Hepatocyte (in vitro differentiated cells): ENCODE data around the gene ALG14. TPM values are rescaled to one million over a fixed set of nuclear protein-coding genes. Genes with fewer than 3 reads are reported as not detected.

Experiments used
- DNase-seq: peaks from one replicate; pipeline ENCODE4 v3.0.0-alpha.2; 2016; ENCODE audit warnings: low spot score
- H2AFZ ChIP-seq: fragments of 200-600 bp; sonication (generic); 2 replicates; pipeline ENCODE4 v1.6.0; 2016; ENCODE audit warnings: antibody characterized with exemption, mild to moderate bottlenecking
- H3K27ac ChIP-seq: fragments of 200-600 bp; sonication (generic); 2 replicates; pipeline ENCODE4 v1.5.1; 2016; ENCODE audit warnings: mild to moderate bottlenecking
- H3K27me3 ChIP-seq: fragments of 200-600 bp; sonication (generic); 2 replicates; pipeline ENCODE4 v1.6.1; 2016
- H3K36me3 ChIP-seq: fragments of 200-600 bp; sonication (generic); replicated peaks from 2 replicates; pipeline ENCODE4 v1.5.1; 2016; ENCODE audit warnings: low read depth; ENCODE audit not compliant: insufficient read depth
- H3K4me1 ChIP-seq: fragments of 200-600 bp; sonication (generic); 2 replicates; pipeline ENCODE4 v1.5.1; 2016; ENCODE audit warnings: mild to moderate bottlenecking, moderate library complexity; ENCODE audit not compliant: insufficient read depth
- H3K4me2 ChIP-seq: fragments of 200-600 bp; sonication (generic); 2 replicates; pipeline ENCODE4 v1.6.0; 2016
- H3K4me3 ChIP-seq: fragments of 200-600 bp; sonication (generic); 2 replicates; pipeline ENCODE4 v1.5.1; 2016; ENCODE audit warnings: mild to moderate bottlenecking
- H3K79me2 ChIP-seq: fragments of 200-600 bp; sonication (generic); 2 replicates; pipeline ENCODE4 v1.6.0; 2017; ENCODE audit warnings: mild to moderate bottlenecking
- H3K9me2 ChIP-seq: fragments of 200-600 bp; sonication (generic); replicated peaks from 2 replicates; pipeline ENCODE4 v1.6.0; 2017; ENCODE audit warnings: mild to moderate bottlenecking; ENCODE audit not compliant: insufficient read depth
- H3K9me3 ChIP-seq: fragments of 200-600 bp; sonication (generic); 2 replicates; pipeline ENCODE4 v1.5.1; 2016; ENCODE audit warnings: low read depth, mild to moderate bottlenecking
- H4K20me1 ChIP-seq: fragments of 200-600 bp; sonication (generic); 2 replicates; pipeline ENCODE4 v1.6.0; 2016; ENCODE audit warnings: mild to moderate bottlenecking; ENCODE audit not compliant: insufficient read depth, poor library complexity, severe bottlenecking
- EZH2 ChIP-seq: fragments of 200-600 bp; sonication (generic); IDR thresholded peaks from 2 replicates; pipeline ENCODE4 v1.6.1; 2016; ENCODE audit warnings: antibody characterized with exemption, mild to moderate bottlenecking, borderline replicate concordance
- EZH2phosphoT487 ChIP-seq: fragments of 200-600 bp; sonication (generic); IDR thresholded peaks from one replicate; pipeline ENCODE4 v1.6.1; 2018; ENCODE audit warnings: antibody characterized with exemption, mild to moderate bottlenecking, low read depth, moderate library complexity; ENCODE audit not compliant: unreplicated experiment, severe bottlenecking
- WGBS: methylation state at CpG from one replicate; pipeline ENCODE4 v1.1.6; 2016; ENCODE audit warnings: low lambda C conversion rate; ENCODE audit errors: missing lambda C conversion rate; 5-methylcytosine and 5-hydroxymethylcytosine counted together
- polyA plus RNA-seq: library from polyadenylated mRNA; unstranded; fragments of >200 nt; fragmentation: Nextera tagmentation; extraction: Ambion mirVana; gene quantifications from 2 replicates; pipeline ENCODE4 v1.2.1, GENCODE V29; 2016
- total RNA-seq: library from RNA; depleted of rRNA; stranded (reverse); fragments of >200 nt; gene quantifications from 2 replicates; pipeline ENCODE4 v1.2.3, GENCODE V29; 2014
- TF ChIP-seq, protein P1 (sequence below): fragments of 200-600 bp; sonication (generic); IDR thresholded peaks from 2 replicates; pipeline ENCODE4 v1.5.1; 2016; ENCODE audit warnings: antibody characterized with exemption, mild to moderate bottlenecking; ENCODE audit not compliant: poor library complexity

Gene ALG14
- total and polyA plus RNA-seq, 2 experiments from 2014 or later: 2.5 to 22.5 TPM

DNA sequence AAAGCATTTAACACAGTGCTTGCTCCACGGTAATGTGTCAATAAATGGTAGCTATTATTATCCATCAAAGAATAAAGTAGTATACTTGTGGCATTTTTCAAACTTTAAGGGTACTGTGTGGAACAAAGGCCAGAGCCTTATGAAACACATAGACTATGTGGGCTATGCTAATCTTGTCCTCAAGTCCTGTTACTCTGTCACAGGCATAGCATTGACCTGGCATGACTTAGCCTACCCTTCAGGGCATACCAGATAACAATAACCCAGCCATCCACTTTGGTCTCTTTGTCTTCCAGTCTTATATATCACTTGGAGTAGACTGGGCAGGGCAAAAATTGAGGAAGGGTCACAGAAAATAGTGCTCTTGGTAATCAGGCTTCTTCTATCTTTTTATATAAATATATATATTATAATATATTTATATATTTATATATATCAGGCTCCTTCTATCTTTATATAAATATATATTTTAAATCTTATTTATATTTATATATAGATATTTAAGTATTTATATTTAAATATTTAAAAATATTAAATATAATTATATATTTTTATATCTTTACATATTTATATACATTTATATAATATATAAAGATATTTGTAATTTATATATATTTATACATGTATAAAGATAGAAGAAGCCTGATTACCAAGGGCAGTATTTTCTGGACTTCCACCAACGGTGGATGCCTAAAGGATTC is 79.7 kb downstream of the ALG14 start:
- Histone ChIP-seq H3K36me3 (no peaks in the 10 kb centered on the region), H3K9me3 (no peaks in the 10 kb centered on the region), H3K4me2 (no peak overlapping the region), H2AFZ (no peak overlapping the region), H3K27ac (no peak overlapping the region), H4K20me1 (no peaks in the 10 kb centered on the region), H3K27me3 (no peaks in the 10 kb centered on the region), H3K4me1 (no peaks in the 10 kb centered on the region), H3K79me2 (no peaks in the 10 kb centered on the region), H3K4me3 (no peak overlapping the region), H3K9me2 (no peaks in the 10 kb centered on the region)
- no peak for TF ChIP-seq EZH2phosphoT487
- DNase-seq: no peak
- 56% methylated on average over 2 of the region's 2 CpGs for WGBS

- H3K4me2 ChIP-seq: no peak overlapping the region
- TF ChIP-seq EZH2 (no peak), EZH2phosphoT487 (no peak)
- TF ChIP-seq, protein P1, sequence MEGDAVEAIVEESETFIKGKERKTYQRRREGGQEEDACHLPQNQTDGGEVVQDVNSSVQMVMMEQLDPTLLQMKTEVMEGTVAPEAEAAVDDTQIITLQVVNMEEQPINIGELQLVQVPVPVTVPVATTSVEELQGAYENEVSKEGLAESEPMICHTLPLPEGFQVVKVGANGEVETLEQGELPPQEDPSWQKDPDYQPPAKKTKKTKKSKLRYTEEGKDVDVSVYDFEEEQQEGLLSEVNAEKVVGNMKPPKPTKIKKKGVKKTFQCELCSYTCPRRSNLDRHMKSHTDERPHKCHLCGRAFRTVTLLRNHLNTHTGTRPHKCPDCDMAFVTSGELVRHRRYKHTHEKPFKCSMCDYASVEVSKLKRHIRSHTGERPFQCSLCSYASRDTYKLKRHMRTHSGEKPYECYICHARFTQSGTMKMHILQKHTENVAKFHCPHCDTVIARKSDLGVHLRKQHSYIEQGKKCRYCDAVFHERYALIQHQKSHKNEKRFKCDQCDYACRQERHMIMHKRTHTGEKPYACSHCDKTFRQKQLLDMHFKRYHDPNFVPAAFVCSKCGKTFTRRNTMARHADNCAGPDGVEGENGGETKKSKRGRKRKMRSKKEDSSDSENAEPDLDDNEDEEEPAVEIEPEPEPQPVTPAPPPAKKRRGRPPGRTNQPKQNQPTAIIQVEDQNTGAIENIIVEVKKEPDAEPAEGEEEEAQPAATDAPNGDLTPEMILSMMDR: no peak
- no peak overlapping the region for H3K27ac ChIP-seq
- no peaks in the 10 kb centered on the region for H3K9me2 ChIP-seq
- H2AFZ ChIP-seq: no peak overlapping the region
- no peaks in the 10 kb centered on the region for H3K9me3 ChIP-seq
- no peaks in the 10 kb centered on the region for H3K4me1 ChIP-seq
- no peak overlapping the region for H3K4me3 ChIP-seq
- DNase-seq: no peak
- H3K36me3 ChIP-seq: no peaks in the 10 kb centered on the region
- no peaks in the 10 kb centered on the region for H4K20me1 ChIP-seq
- WGBS: 73% methylated on average over 5 of the region's 5 CpGs
- H3K79me2 ChIP-seq: no peaks in the 10 kb centered on the region
- no peaks in the 10 kb centered on the region for H3K27me3 ChIP-seq
Observed at GRCh38 chr1:94992161-94992560, 80.6 kb downstream of the ALG14 start.

- Histone ChIP-seq H3K27me3 (no peaks in the 10 kb centered on the region), H4K20me1 (no peaks in the 10 kb centered on the region), H3K79me2 (no peaks in the 10 kb centered on the region), H2AFZ (no peak overlapping the region), H3K4me3 (no peak overlapping the region), H3K4me1 (no peaks in the 10 kb centered on the region), H3K27ac (no peak overlapping the region), H3K36me3 (no peaks in the 10 kb centered on the region), H3K4me2 (no peak overlapping the region), H3K9me3 (no peaks in the 10 kb centered on the region), H3K9me2 (no peaks in the 10 kb centered on the region)
- no peak for DNase-seq
- 89% methylated on average over 6 of the region's 6 CpGs for WGBS
- TF ChIP-seq EZH2: no peak
- TF ChIP-seq, protein P1: no peak
- no peak for TF ChIP-seq EZH2phosphoT487
Observed at GRCh38 chr1:94989911-94990473, 82.8 kb downstream of the ALG14 start.

DNA sequence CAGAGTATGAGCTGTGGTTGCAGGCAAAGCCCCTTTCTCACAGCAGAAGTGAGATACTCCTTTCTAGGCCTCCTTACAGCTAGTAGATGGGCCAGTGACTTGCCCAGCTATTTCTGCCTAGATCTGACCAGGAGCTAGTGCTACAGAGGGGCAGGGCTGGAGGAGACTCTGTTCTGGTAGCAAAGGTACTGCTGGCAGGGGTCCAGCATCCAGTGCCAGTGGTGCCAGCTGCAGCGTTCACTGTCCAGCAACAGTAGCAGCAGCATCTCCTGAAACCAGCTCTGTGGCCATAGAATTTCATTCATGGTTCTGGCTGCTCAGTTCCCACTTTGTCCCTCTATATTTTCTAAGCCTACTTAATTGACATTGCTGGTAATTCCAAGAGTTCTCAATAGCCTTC is 83.4 kb downstream of the ALG14 start:
- 87% methylated on average over 1 of the region's 1 CpG for WGBS
- H3K27me3 ChIP-seq: no peaks in the 10 kb centered on the region
- H3K36me3 ChIP-seq: no peaks in the 10 kb centered on the region
- no peak overlapping the region for H3K4me3 ChIP-seq
- TF ChIP-seq, protein P1: no peak
- TF ChIP-seq EZH2phosphoT487 (no peak), EZH2 (no peak)
- no peaks in the 10 kb centered on the region for H3K4me1 ChIP-seq
- no peak for DNase-seq
- H3K4me2 ChIP-seq: no peak overlapping the region
- no peaks in the 10 kb centered on the region for H4K20me1 ChIP-seq
- H3K9me2 ChIP-seq: no peaks in the 10 kb centered on the region
- H3K79me2 ChIP-seq: no peaks in the 10 kb centered on the region
- H2AFZ ChIP-seq: no peak overlapping the region
- no peaks in the 10 kb centered on the region for H3K9me3 ChIP-seq
- no peak overlapping the region for H3K27ac ChIP-seq
